HK-2 (cell line): ENCODE results near the gene RNF208.

Experiments
- DNase-seq: peaks from one replicate; pipeline ENCODE4 v3.0.0-alpha.2; 2018; ENCODE audit not compliant: unreplicated experiment

The RNF208 gene

GRCh38 chr9:137175345-137175961, 46.6 kb downstream of the RNF208 start:
- no peak for DNase-seq

GRCh38 chr9:137174722-137175293, 47.2 kb downstream of the RNF208 start:
- DNase-seq: no peak

GRCh38 chr9:137173796-137174664, 48.0 kb downstream of the RNF208 start:
- no peak for DNase-seq

GRCh38 chr9:137172901-137173795, 48.9 kb downstream of the RNF208 start:
- DNase-seq: no peak

GRCh38 chr9:137171149-137171900, 50.7 kb downstream of the RNF208 start:
- DNase-seq: no peak

- DNase-seq: no peak
Measured at GRCh38 chr9:137170486-137171148, 51.4 kb downstream of the RNF208 start.
